ENCODE measurements around the gene HES5. TPM values are rescaled to one million over a fixed set of nuclear protein-coding genes. Genes with fewer than 3 reads are reported as not detected.

The HES5 gene
- total and polyA plus RNA-seq, 2 experiments from 2014 or later, result 0.16 to 0.21 TPM

DNA sequence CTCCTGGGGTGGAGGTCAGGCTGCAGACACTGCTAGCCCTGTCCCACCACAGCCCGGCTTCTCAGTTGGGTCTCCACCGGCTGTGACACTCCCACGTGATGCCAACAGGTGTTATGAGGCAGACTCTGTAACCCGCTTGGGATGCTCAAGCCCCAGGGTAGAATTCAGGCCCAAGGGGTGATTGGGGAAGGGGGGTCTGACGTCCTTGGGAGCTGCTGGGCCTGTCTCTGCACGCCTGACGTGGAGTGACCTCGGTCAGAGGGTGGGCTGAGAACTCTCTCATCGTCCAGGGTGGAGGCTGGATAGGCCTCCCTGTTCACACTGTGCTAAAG lies 7.7 kb upstream of the HES5 start:
- peaks cover 33% of the 10 kb centered on the region for H3K27me3 Mint-ChIP-seq (ENCODE audit: insufficient read depth, low read depth, poor library complexity)

More for the DNA sequence above, 7.7 kb upstream of the HES5 start:
- Histone ChIP-seq H3K9me2 (ENCODE audit: insufficient read depth) (no peaks in the 10 kb centered on the region), H4K20me1 (replicated peaks; ENCODE audit: insufficient read depth) (no peaks in the 10 kb centered on the region), H3F3A (replicated peaks; ENCODE audit: low read depth) (0 out of 2 replicates have a peak, but pooled peaks cover 3% of the 10 kb centered on the region), H3K4me2 (no peak overlapping the region), H3K27ac (ENCODE audit: low read depth) (no peak overlapping the region), H3K4me3 (no peak overlapping the region), H3K4me1 (ENCODE audit: insufficient read depth) (peaks cover 9% of the 10 kb centered on the region), H3K79me2 (replicated peaks; ENCODE audit: insufficient read depth) (no peaks in the 10 kb centered on the region), H3K36me3 (ENCODE audit: insufficient read depth) (no peaks in the 10 kb centered on the region), H2AFZ (no peak overlapping the region), H3K27me3 (ENCODE audit: insufficient read depth) (peaks cover 25% of the 10 kb centered on the region)
- ATAC-seq (no peak), DNase-seq (ENCODE audit: low spot score) (no peak)
- Mint-ChIP-seq H3K27ac (no peak overlapping the region), H3K4me1 (peaks cover 16% of the 10 kb centered on the region), H3K4me3 (no peak overlapping the region), H3K36me3 (ENCODE audit: low read depth) (no peaks in the 10 kb centered on the region), H3K9me3 (no peaks in the 10 kb centered on the region)
- TF ChIP-seq, protein P1, sequence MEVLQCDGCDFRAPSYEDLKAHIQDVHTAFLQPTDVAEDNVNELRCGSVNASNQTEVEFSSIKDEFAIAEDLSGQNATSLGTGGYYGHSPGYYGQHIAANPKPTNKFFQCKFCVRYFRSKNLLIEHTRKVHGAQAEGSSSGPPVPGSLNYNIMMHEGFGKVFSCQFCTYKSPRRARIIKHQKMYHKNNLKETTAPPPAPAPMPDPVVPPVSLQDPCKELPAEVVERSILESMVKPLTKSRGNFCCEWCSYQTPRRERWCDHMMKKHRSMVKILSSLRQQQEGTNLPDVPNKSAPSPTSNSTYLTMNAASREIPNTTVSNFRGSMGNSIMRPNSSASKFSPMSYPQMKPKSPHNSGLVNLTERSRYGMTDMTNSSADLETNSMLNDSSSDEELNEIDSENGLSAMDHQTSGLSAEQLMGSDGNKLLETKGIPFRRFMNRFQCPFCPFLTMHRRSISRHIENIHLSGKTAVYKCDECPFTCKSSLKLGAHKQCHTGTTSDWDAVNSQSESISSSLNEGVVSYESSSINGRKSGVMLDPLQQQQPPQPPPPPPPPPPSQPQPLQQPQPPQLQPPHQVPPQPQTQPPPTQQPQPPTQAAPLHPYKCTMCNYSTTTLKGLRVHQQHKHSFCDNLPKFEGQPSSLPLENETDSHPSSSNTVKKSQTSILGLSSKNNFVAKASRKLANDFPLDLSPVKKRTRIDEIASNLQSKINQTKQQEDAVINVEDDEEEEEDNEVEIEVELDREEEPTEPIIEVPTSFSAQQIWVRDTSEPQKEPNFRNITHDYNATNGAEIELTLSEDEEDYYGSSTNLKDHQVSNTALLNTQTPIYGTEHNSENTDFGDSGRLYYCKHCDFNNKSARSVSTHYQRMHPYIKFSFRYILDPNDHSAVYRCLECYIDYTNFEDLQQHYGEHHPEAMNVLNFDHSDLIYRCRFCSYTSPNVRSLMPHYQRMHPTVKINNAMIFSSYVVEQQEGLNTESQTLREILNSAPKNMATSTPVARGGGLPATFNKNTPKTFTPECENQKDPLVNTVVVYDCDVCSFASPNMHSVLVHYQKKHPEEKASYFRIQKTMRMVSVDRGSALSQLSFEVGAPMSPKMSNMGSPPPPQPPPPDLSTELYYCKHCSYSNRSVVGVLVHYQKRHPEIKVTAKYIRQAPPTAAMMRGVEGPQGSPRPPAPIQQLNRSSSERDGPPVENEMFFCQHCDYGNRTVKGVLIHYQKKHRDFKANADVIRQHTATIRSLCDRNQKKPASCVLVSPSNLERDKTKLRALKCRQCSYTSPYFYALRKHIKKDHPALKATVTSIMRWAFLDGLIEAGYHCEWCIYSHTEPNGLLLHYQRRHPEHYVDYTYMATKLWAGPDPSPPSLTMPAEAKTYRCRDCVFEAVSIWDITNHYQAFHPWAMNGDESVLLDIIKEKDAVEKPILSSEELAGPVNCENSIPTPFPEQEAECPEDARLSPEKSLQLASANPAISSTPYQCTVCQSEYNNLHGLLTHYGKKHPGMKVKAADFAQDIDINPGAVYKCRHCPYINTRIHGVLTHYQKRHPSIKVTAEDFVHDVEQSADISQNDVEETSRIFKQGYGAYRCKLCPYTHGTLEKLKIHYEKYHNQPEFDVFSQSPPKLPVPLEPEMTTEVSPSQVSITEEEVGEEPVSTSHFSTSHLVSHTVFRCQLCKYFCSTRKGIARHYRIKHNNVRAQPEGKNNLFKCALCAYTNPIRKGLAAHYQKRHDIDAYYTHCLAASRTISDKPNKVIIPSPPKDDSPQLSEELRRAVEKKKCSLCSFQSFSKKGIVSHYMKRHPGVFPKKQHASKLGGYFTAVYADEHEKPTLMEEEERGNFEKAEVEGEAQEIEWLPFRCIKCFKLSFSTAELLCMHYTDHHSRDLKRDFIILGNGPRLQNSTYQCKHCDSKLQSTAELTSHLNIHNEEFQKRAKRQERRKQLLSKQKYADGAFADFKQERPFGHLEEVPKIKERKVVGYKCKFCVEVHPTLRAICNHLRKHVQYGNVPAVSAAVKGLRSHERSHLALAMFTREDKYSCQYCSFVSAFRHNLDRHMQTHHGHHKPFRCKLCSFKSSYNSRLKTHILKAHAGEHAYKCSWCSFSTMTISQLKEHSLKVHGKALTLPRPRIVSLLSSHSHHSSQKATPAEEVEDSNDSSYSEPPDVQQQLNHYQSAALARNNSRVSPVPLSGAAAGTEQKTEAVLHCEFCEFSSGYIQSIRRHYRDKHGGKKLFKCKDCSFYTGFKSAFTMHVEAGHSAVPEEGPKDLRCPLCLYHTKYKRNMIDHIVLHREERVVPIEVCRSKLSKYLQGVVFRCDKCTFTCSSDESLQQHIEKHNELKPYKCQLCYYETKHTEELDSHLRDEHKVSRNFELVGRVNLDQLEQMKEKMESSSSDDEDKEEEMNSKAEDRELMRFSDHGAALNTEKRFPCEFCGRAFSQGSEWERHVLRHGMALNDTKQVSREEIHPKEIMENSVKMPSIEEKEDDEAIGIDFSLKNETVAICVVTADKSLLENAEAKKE (CRISPR knock-in tag; IDR thresholded peaks at IDR 0.05), result no peak
- TF ChIP-seq, protein P2, sequence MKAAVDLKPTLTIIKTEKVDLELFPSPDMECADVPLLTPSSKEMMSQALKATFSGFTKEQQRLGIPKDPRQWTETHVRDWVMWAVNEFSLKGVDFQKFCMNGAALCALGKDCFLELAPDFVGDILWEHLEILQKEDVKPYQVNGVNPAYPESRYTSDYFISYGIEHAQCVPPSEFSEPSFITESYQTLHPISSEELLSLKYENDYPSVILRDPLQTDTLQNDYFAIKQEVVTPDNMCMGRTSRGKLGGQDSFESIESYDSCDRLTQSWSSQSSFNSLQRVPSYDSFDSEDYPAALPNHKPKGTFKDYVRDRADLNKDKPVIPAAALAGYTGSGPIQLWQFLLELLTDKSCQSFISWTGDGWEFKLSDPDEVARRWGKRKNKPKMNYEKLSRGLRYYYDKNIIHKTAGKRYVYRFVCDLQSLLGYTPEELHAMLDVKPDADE (IDR thresholded peaks at IDR 0.05), result no peak
- TF ChIP-seq EZH2 (IDR thresholded peaks at IDR 0.05; ENCODE audit: low read depth, unreplicated experiment), result no peak
- TF ChIP-seq JUNB (IDR thresholded peaks at IDR 0.05; ENCODE audit: unreplicated experiment), result no peak
- TF ChIP-seq ZNF331 (CRISPR knock-in tag; IDR thresholded peaks at IDR 0.05; ENCODE audit: low read depth), result no peak
- no peak for TF ChIP-seq EZH2phosphoT487 (IDR thresholded peaks at IDR 0.05; ENCODE audit: unreplicated experiment)
- TF ChIP-seq ZNF114 (CRISPR knock-in tag; IDR thresholded peaks at IDR 0.05), result no peak
- TF ChIP-seq POLR2AphosphoS5 (IDR thresholded peaks at IDR 0.05; ENCODE audit: low read depth), result no peak
- TF ChIP-seq NANOG (IDR thresholded peaks at IDR 0.05; ENCODE audit: borderline replicate concordance), result no peak
